ENCODE measurements around the gene CSH1.
"Not testable (repeated sequence)": the region's sequence is repeated elsewhere in the genome, so short reads cannot be mapped to it uniquely, and the experiment has no call there.

The CSH1 gene

GRCh38 chr17:63928966-63929695 is 32.8 kb upstream of the CSH1 start:
- DNase-seq (ENCODE audit: low read depth in 2 of 2), result no peak

- DNase-seq (ENCODE audit: low read depth in 2 of 2), result no peak
These were observed 31.8 kb upstream of the CSH1 start for GRCh38 chr17:63928172-63928666.

DNA sequence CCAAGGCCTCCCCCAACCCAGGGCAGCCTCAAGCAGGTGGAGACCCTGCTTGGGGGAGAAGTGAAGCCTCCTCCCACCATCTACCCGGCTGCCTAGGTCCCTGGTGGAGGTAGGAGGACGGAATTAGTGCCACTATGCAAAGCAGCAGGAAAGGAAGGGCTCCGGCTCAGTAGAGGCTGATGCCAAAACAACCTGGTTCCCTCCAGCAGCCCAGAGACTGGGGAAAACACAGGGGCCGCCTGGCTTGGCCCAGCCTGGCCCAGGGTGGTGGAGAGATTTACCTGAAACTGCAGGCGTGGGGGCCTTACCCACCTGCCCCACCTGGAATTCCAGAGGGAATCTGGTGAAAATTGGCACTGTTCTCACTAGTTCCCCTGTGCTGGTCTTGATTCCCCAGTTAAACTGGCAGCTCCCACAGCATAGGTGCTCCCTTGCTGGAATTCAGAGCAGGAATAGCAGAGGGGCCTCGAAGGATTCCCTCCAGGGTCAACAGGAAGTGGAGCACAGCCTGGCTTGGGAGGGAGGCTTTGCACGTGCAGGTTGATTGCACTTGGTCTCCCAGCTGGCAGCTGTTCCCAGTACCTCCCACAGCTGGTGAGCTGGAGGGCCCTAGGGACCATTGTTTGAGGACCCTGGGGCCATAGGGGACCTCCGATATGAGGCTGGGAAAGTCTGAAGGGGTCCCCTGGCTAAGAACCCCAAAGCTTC is 31.2 kb upstream of the CSH1 start:
- DNase-seq (ENCODE audit: low read depth in 2 of 2), result no peak

DNA sequence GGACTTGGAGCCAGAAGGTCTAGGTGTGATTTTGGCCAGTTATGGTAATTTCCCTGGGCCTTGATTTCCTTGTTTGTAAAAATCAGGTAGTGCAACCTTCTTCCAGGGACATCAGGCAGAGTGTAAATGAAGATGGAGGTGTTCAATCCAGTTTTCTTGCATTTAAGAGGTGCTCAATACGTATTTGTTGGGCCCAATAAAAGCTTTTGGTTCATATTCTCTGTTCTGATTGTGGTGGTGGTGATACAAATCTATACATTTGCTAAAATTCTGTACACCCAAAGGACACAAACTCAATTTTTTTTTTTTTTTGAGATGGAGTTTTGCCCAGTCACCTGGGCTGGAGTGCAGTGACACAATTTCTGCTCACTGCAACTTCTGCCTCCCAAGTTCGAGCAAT is 29.8 kb upstream of the CSH1 start:
- DNase-seq (ENCODE audit: low read depth in 2 of 2), result no peak

- DNase-seq (ENCODE audit: low read depth in 2 of 2), result no peak
These were observed 29.2 kb upstream of the CSH1 start for GRCh38 chr17:63925615-63926014.

DNA sequence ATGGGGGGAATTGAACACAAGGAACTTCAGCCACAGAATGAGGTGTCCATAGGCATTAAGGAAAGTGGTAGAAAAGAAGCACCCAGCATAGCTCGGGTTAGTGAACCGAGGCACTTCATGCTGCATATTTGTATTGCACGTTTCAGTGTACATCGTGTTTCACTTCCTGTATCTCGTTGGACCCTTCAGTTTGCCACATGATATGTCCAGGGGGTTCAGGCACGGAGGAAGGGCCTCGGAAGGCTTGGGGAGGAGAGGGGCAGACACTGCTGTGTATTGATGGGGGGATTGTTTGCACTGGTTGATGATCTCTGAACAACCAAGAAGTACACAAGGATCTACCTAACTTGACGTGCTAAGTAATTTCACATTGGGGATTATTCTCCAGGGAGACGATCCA is 26.0 kb upstream of the CSH1 start:
- DNase-seq (ENCODE audit: low read depth in 2 of 2), result not testable (repeated sequence)

DNA sequence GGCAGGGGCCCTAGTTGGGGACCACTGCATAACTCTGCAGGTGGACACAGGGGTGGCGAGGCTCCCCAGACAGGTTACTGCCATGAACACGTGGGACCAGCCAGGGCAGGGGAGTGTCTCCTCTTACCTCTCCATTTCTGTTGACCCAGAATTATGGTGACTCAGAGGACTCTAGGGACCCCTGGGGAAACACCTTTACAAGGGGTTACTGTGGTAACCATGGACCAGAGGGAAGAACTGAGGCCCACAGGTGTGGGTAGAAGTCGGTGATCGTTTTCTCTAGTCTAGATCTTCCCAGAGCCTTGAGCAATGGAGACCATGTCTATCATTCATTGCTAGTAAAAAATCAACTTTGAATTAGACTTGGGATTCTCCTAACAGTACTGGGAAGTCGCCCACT is 24.4 kb upstream of the CSH1 start:
- not testable (repeated sequence) for DNase-seq (ENCODE audit: low read depth in 2 of 2)

GRCh38 chr17:63920050-63920449 is 23.7 kb upstream of the CSH1 start:
- not testable (repeated sequence) for DNase-seq (ENCODE audit: low read depth in 2 of 2)

DNA sequence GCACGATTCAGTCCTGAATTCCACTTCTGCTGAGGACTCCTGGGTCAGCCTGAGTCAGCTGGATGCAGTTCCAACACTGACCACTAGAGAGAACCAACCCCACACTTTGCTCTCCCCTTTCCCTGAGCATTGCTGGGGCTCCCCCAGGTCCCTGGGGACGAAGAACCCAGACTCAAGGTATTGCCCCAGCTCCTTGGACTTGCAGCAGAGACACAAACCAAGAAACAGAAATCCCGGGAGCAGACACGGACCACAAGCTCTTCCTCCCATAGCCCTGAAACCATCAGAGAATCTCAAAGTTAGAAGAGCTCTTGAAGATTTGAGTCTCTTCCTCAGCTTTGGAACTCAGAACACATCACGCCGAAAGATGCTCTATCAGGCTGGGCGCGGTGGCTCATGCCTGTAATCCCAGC is 22.9 kb upstream of the CSH1 start:
- DNase-seq (ENCODE audit: low read depth in 2 of 2), result peak; percentile 49 to 65

GRCh38 chr17:63918789-63919305 is 22.5 kb upstream of the CSH1 start, which contains the start of gene GH1:
GH1 (minus strand) TSS chr17:63918839; CDS start chr17:63918776, 63 bp downstream.
- not testable (repeated sequence) for DNase-seq (ENCODE audit: low read depth in 2 of 2)

DNA sequence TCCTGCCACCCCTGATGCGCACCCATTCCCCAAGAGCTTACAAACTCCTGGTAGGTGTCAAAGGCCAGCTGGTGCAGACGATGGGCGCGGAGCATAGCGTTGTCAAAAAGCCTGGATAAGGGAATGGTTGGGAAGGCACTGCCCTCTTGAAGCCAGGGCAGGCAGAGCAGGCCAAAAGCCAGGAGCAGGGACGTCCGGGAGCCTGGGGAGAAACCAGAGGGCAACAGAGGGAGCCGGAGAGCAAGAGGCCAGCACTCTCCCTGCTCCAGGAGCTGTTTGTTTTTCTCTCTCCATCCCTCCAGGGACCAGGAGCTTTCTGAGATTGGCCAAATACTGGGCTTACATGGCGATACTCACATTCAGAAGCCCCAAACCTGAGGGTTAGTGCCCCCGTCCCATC is 21.9 kb upstream of the CSH1 start:
- no peak for DNase-seq (ENCODE audit: low read depth in 2 of 2)

- DNase-seq (ENCODE audit: low read depth in 2 of 2), result no peak
These were observed 21.3 kb upstream of the CSH1 start for GRCh38 chr17:63917646-63918045.

GRCh38 chr17:63917206-63917605 is 20.8 kb upstream of the CSH1 start:
- not testable (repeated sequence) for DNase-seq (ENCODE audit: low read depth in 2 of 2)

GRCh38 chr17:63916566-63917185 is 20.3 kb upstream of the CSH1 start:
- DNase-seq (ENCODE audit: low read depth in 2 of 2), result no peak

DNA sequence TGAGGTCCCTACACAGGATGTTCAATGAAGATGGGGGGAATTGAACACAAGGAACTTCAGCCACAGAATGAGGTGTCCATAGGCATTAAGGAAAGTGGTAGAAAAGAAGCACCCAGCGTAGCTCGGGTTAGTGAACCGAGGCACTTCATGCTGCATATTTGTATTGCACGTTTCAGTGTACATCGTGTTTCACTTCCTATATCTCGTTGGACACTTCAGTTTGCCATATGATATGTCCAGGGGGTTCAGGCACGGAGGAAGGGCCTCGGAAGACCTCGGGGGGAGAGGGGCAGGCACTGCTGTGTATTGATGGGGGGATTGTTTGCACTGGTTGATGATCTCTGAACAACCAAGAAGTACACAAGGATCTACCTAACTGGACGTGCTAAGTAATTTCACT is 19.4 kb upstream of the CSH1 start:
- not testable (repeated sequence) for DNase-seq (ENCODE audit: low read depth in 2 of 2)

GRCh38 chr17:63914471-63914870 is 18.1 kb upstream of the CSH1 start:
- no peak for DNase-seq (ENCODE audit: low read depth in 2 of 2)

- DNase-seq (ENCODE audit: low read depth in 2 of 2), result peak in 1 of 2 donors; percentile 60
These were observed 15.3 kb upstream of the CSH1 start for GRCh38 chr17:63911657-63912100.

GRCh38 chr17:63911041-63911635 is 14.8 kb upstream of the CSH1 start, which contains the start of gene CSHL1:
CSHL1 (minus strand) TSS chr17:63911258; CDS start chr17:63911196, 62 bp downstream.
- DNase-seq (ENCODE audit: low read depth in 2 of 2), result no peak

DNA sequence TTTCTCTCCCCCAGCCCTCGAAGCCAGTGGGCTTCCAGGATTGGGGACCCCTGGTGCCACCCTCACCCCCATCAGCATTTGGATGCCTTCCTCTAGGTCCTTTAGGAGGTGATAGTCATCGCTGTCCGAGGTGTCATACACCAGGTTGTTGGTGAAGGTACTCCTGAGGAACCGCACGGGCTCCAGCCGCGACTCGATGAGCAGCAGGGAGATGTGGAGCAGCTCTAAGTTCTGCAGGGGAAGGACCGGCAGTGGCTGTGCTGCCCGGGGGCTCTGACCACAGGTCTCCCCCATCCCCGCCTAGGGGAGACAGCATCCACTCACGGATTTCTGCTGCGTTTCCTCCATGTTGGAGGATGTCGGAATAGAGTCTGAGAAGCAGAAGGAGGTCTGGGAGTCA is 13.7 kb upstream of the CSH1 start:
- no peak for DNase-seq (ENCODE audit: low read depth in 2 of 2)

DNA sequence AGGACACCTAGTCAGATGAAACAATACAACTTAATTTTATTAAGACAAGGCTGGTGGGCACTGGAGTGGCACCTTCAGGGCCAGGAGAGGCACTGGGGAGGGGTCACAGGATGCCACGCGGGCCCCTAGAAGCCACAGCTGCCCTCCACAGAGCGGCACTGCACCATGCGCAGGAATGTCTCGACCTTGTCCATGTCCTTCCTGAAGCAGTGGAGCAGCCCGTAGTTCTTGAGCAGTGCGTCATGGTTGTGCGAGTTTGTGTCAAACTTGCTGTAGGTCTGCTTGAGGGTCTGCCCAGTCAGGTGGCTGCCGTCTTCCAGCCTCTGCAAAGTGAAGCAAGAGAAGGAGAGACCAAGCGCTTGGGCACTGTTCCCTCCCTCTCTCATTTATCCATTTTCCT is 13.2 kb upstream of the CSH1 start:
- not testable (repeated sequence) for DNase-seq (ENCODE audit: low read depth in 2 of 2)

- DNase-seq (ENCODE audit: low read depth in 2 of 2), result peak in 1 of 2 donors; percentile 19
These were observed 10.9 kb upstream of the CSH1 start for GRCh38 chr17:63907161-63907778.
